ENCODE results near the gene PEX5L.
"Not testable (repeated sequence)": the region's sequence is repeated elsewhere in the genome, so short reads cannot be mapped to it uniquely, and the experiment has no call there.

The PEX5L gene

GRCh38 chr3:180008318-180008717 lies 28.4 kb downstream of the PEX5L start:
- DNase-seq, result not testable (repeated sequence)

DNA sequence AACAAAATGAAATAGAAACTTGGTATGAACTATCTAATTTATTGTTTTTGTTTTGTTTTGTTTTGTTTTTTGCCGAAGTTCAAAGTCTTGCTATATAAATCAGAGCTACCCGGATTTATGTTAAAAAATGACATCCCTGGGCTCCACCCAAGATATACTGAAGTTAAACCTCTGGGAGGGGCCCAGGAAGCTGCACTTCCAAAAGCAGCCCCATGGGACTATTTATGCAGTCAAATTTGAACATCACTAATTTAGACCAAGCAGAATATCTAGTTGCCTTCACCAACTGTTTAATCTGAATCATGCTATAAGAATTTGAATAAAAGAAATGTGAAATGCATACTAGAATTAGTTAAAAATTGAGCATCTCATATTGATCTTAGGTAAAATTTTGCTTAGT lies 32.2 kb downstream of the PEX5L start:
- no peak for DNase-seq

GRCh38 chr3:180002006-180002405 lies 34.7 kb downstream of the PEX5L start:
- DNase-seq, result no peak

GRCh38 chr3:180000500-180000899 lies 36.2 kb downstream of the PEX5L start:
- DNase-seq, result no peak

- DNase-seq, result no peak
These were observed 41.3 kb downstream of the PEX5L start for GRCh38 chr3:179995406-179995805.

DNA sequence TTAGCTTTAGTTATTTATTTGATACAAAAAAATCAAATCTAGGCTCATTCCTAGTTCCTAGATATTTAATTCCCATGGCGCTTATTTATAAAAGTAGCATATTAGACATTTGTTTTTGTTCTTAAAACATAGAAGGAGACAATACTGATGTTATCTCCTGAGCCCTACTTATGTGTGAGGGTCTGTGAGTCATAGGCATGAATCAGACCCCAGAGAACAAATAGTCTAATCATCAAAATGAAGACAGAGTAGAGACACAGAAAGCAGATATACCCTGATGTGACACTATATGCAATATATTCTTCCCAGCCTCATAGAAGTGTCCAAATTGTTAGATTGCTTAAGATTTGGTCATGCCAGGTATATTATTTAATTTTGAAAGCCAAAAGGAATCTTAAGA lies 44.9 kb downstream of the PEX5L start:
- DNase-seq, result no peak

DNA sequence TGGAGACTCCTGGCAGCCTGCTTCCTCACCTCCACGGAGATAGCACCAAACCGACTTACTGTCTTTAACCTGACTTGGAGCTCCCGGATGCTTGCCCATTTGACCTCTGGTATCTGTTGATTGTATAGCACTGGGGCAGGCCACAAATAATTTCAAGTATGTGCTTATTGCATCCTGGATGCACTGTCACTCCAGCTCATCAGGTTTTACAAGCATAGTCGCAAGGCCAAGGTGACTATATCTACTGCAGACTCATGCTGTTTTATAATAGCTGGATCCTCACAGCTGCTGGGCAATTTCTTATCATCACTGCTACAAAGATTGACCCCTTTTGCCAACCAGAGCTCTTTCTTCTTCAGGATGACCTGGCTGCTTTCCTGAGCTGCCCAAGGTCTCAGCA lies 45.6 kb downstream of the PEX5L start:
- no peak for DNase-seq

DNA sequence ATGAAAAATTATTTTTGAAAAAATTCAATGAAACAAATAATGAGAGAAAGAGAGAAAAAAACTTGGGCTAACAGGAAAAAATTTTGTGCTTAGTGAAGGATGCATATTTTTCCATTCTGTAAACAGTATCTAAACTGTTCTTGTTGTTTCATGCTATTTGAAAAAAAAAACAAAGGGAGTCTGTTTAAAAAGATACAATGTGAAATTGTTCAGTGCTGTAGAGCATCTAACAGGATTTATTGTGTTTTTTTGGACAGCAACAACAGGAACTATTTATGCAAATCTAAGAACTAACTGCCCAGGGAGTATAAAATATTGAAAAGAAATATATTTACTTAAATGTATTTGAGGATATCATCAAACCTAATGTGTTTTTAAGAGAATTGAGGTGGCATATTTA lies 55.1 kb downstream of the PEX5L start:
- no peak for DNase-seq

GRCh38 chr3:179977356-179977755 lies 59.4 kb downstream of the PEX5L start:
- DNase-seq, result no peak

- no peak for DNase-seq
These were observed 62.8 kb downstream of the PEX5L start for GRCh38 chr3:179973931-179974361.

DNA sequence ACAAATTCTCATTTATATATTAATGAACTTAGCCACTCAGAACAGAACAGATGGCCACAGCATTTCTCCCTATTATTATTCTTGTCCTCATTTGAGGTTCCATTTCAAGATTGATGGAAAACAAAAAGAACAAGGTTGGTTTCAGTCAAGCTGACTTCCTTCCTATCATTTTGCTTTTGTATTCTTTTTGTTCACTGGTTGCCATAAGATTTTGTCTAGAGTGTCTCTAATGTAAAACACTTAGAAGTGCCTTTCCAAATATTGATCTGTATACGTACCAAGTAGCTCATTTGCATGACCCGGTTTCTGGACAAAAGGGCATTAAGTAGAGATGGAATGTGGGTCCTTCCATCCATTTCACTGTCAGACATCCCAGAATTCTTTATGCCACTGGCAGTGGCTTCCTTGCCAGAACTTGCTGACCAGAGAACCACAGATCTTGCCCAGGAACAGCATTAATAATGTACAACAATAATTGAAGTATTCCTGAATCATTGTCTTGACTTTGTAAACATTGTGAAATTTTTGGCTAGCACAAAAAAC lies 63.8 kb downstream of the PEX5L start:
- no peak for DNase-seq

DNA sequence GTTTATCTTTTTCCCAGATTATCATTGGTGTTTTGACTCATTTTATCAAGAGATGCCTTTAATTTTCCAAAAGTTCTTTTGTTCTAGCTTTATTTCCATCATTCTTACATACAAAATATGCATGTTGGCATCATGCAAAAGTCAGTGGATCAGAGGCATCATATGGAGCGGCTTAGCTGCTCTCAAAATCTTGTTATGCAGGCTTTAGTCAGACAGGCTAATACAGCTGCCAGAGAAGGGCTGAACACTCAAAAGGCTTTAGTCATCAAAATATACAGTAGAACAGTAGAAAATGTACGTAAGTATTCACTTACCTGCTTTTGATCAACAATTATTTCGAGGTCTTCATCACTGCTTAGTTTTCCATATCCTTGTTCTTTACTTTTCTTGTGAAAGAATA lies 65.5 kb downstream of the PEX5L start:
- no peak for DNase-seq

GRCh38 chr3:179970746-179971145 lies 66.0 kb downstream of the PEX5L start:
- no peak for DNase-seq

GRCh38 chr3:179969525-179969924 lies 67.2 kb downstream of the PEX5L start:
- DNase-seq, result no peak

- no peak for DNase-seq
These were observed 69.1 kb downstream of the PEX5L start for GRCh38 chr3:179967622-179968021.

DNA sequence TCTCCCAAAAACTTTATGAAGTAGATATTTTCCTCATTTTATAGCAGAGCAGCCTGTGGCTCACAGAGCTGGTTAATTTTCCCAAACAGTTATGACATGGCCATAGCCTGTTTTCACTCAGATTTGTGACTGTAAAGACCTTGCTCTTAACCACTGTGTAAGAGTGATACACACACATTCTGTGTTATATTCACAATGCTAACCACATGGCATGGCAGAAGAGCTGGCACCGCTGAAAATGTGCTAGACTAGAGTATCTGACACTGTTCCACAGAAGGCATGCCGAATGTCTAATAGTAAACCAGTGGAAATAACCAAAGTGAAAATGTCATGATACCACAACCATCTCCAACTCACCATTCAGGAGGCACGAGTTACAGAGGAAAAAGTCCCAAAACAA lies 71.8 kb downstream of the PEX5L start:
- DNase-seq, result no peak

DNA sequence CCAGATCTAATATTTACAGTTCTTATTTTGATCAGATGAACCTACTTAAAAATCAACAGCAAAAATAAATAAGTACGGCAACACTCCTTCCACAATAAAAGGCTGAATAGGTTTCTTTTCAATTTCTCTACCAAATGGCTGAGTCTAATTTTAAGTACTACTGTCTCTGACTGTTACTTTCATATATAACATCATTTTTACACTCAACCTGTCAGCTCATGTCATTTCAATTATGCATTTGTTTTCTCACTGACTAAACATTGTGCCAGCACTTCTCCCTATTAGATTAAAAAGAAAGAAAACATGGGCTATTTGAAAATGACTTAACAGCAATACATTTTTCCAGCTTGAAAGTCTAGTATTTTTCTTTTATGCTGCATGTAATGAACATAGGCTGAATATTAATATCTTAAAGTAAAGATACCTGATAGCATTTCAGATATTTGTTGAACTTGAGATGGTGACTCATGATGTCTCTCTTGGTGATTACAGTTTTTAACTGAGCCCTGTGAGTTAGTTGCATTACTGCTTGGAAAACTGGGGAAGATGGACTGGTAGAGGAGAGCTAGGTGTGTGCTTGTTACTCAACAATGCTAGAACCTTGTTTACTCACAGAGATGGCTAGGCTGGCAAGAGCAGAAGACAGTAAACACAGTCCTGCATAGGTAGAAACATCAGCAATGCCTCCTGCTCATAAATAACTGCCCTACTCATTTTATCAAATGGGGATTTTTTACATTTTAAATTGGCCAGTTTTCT lies 73.9 kb downstream of the PEX5L start:
- no peak for DNase-seq

DNA sequence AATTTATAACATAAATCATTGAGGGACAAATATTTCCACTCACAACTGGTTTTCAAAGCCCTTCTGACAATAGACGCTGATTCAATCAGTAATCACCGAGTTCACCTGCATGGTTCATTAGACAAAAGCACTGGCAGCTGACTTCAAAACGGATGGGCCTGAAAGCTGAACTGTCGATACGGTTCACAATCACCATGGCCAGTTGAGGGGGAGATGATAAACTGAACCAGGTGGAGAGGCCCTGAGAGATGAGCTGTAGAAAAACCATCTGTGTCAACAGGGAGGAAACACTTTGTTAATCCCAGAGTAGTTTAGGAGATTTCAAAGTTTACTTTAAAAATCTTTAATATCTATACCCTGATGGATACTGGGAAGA lies 75.0 kb downstream of the PEX5L start:
- no peak for DNase-seq

- no peak for DNase-seq
These were observed 75.5 kb downstream of the PEX5L start for GRCh38 chr3:179961071-179961702.

DNA sequence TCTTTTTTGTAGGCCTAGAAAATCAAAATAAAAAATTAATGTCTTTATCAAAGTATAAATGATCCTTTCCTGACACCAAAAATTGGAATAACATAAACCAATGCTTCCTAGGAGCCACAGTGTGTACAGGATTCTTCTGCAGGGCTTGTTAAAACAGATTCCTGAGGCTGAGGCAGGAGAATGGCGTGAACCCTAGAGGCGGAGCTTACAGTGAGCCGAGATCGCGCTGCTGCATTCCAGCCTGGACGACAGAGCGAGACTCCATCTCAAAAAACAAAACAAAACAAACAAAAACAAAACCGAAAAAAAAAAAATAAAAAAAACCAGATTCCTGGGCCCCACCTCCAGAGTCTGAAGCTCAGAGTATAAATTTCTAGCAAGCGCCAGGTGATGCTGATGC lies 78.0 kb downstream of the PEX5L start:
- DNase-seq, result no peak

GRCh38 chr3:179958143-179958542 lies 78.6 kb downstream of the PEX5L start:
- DNase-seq, result no peak

DNA sequence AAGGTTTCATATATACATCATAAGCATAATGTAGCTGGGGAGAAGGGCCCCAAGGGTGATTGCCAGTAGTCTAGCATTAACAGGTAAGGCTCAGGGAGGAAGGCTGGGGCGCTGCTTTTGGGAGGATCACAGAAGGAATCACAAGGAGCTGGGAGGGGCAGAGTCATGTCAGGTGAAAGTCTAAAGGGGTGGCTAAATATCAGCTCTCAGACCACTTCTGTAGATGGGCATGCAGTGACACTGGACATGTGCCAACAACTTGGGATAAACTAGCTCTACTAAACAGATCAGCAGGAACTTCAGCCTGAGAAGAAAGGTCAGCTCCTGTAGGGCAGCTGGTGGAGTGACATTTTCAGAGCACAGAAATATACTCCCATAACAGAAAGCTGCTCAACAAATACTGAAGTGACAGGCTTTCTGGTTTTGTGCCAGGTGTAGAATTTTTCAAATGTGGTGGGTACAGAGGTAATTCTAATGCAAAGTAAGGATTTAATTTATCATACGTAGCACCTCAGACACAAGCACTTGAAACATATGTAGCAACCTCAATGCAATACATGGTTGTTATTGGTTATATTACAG lies 79.4 kb downstream of the PEX5L start:
- no peak for DNase-seq

DNA sequence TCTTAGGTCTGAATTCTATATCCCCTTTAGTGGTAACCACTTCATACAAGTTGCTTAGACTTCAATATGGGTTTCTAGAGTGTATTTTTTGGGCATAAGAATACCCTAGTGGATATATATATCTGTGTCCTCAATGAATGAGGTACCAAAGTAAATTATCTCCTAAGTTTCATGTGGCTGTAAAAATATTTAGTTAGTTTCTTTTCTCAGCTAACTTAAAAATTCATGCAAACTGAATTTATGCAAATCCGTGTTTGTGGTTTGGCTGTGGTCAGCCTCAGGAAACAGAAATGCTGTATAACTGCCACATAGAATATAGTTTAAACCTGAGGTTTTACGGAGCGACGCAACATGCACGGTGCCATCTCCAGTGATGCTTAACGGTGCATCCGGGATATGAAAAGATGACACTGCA lies 80.3 kb downstream of the PEX5L start:
- no peak for DNase-seq

DNA sequence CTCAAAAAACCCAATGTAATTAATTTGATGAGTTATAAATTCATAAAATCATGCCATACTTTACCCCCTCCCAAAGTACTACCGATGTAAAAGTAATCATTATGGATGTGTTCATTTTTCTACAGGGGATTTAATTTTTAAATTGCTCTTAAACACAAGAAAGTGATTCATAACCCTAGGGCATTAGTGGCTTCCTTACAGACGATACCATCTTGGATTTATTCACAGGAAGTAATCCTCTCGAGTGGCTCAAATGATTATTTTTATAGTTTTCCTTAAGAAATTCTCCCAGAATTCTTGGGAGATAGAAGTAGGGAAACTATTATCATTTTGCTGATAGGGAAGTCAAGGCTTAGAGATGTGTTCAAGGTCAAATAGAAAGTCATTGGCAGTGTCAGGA lies 80.9 kb downstream of the PEX5L start:
- no peak for DNase-seq
